Stimulated activated CD8-positive, alpha-beta memory T cell treated with anti-CD3 and anti-CD28 coated beads, Interleukin-4, amount 100 ng/mL, for 4 hours (primary cell): ENCODE data around the gene AJM1.
A peak's percentile ranks its signal among the peaks of the same experiment; 100 is the strongest.

ENCODE experiments used
- DNase-seq, 2 donors: peaks; one replicate each; pipeline ENCODE4 v3.0.0-alpha.2; 2020; ENCODE audit warnings: low read depth in 2 of 2, low spot score in 1 of 2

Gene AJM1

GRCh38 chr9:136807281-136808074 is 34.8 kb upstream of the AJM1 start, which contains the start of gene RABL6:
Gene RABL6 (plus strand): TSS chr9:136807948. CDS start chr9:136808197, 249 bp downstream.
- peak; percentile 49 to 58 for DNase-seq

- DNase-seq = peak; percentile 19 to 22
Observed at GRCh38 chr9:136808075-136808805, 34.0 kb upstream of the AJM1 start.

- no peak for DNase-seq
Observed at GRCh38 chr9:136808806-136809158, 33.5 kb upstream of the AJM1 start.

GRCh38 chr9:136814725-136815421 is 27.4 kb upstream of the AJM1 start:
- no peak for DNase-seq

GRCh38 chr9:136815422-136815782 is 26.9 kb upstream of the AJM1 start:
- DNase-seq = no peak

GRCh38 chr9:136820971-136821825 is 21.1 kb upstream of the AJM1 start:
- no peak for DNase-seq

- no peak for DNase-seq
Observed at GRCh38 chr9:136821826-136822544, 20.3 kb upstream of the AJM1 start.

GRCh38 chr9:136823136-136824046 is 18.9 kb upstream of the AJM1 start:
- no peak for DNase-seq

- DNase-seq = no peak
Observed at GRCh38 chr9:136824496-136825225, 17.6 kb upstream of the AJM1 start.

- no peak for DNase-seq
Observed at GRCh38 chr9:136825295-136826187, 16.7 kb upstream of the AJM1 start.

GRCh38 chr9:136826188-136826541 is 16.1 kb upstream of the AJM1 start:
- DNase-seq = no peak

GRCh38 chr9:136826703-136827582 is 15.3 kb upstream of the AJM1 start:
- no peak for DNase-seq

GRCh38 chr9:136827794-136828473 is 14.3 kb upstream of the AJM1 start:
- DNase-seq = no peak

- DNase-seq = no peak
Observed at GRCh38 chr9:136828474-136829140, 13.7 kb upstream of the AJM1 start.

GRCh38 chr9:136829412-136829811 is 12.9 kb upstream of the AJM1 start:
- no peak for DNase-seq
